SK-N-SH (cell line): ENCODE data around the gene TYK2. TPM values are rescaled to one million over a fixed set of nuclear protein-coding genes. Genes with fewer than 3 reads are reported as not detected.
"Not testable (repeated sequence)": the region's sequence is repeated elsewhere in the genome, so short reads cannot be mapped to it uniquely, and the experiment has no call there.

Experiments used
- CTCF ChIA-PET: fragments of 300-600, 350-600 bp; formaldehyde crosslinking; extraction: SDS; loops from one replicate; lab custom pipeline; 2021; lab: Yijun Ruan, JAX
- POLR2A ChIA-PET: fragments of 350-600 bp; sonication (Branson Sonifier 250); formaldehyde crosslinking; extraction: SDS; loops from one replicate; lab custom pipeline; 2020; ENCODE audit warnings: antibody characterized with exemption, inconsistent platforms; lab: Yijun Ruan, JAX
- DNase-seq: peaks from one replicate; pipeline ENCODE4 v3.0.0; 2012
- H2AFZ ChIP-seq: fragments of 200-600 bp; sonication (generic); 2 replicates; pipeline ENCODE4 v1.8.1; 2016; ENCODE audit warnings: antibody characterized with exemption, mild to moderate bottlenecking, low read depth
- H3F3A ChIP-seq: fragments of 200-600 bp; sonication (generic); replicated peaks from 2 replicates; pipeline ENCODE3; 2016; ENCODE audit warnings: antibody characterized with exemption, mild to moderate bottlenecking; ENCODE audit not compliant: insufficient read depth
- H3K27ac ChIP-seq, 2 experiments: fragments of 200-500 bp in 1 of 2; fragments of 200-600 bp in 1 of 2; sonication (Bioruptor generic) in 1 of 2; sonication (generic), shearing (Covaris generic) in 1 of 2; 2 replicates each; pipeline versions ENCODE4 v1.5.1 to v1.6.1; 2014 to 2016; ENCODE audit warnings: low read depth in 2 of 2, inconsistent platforms in 1 of 2, low read length in 1 of 2, mild to moderate bottlenecking in 1 of 2, mixed read lengths in 1 of 2
- H3K27me3 ChIP-seq: fragments of 200-600 bp; sonication (generic), shearing (Covaris generic); 2 replicates; pipeline ENCODE4 v1.6.1; 2016; ENCODE audit warnings: mixed run types; ENCODE audit not compliant: insufficient read depth
- H3K36me3 ChIP-seq, 2 experiments: fragments of 200-500 bp in 1 of 2; fragments of 200-600 bp in 1 of 2; sonication (Bioruptor generic) in 1 of 2; sonication (generic) in 1 of 2; replicated peaks in 1 of 2; 2 replicates each; pipeline versions ENCODE3 to v1.5.1; 2014 to 2016; ENCODE audit warnings: low read length in 1 of 2, mild to moderate bottlenecking in 1 of 2; ENCODE audit not compliant: insufficient read depth in 2 of 2, control insufficient read depth in 1 of 2
- H3K4me1 ChIP-seq, 2 experiments: fragments of 200-500 bp in 1 of 2; fragments of 200-600 bp in 1 of 2; sonication (Bioruptor generic) in 1 of 2; sonication (generic), shearing (Covaris generic) in 1 of 2; 2 replicates each; pipeline versions ENCODE4 v1.5.1 to v1.6.1; 2014 to 2016; ENCODE audit warnings: low read depth in 1 of 2, low read length in 1 of 2, mixed run types in 1 of 2; ENCODE audit not compliant: insufficient read depth in 2 of 2, control insufficient read depth in 1 of 2
- H3K4me2 ChIP-seq: fragments of 200-600 bp; sonication (generic), shearing (Covaris generic); 2 replicates; pipeline ENCODE4 v1.6.1; 2017; ENCODE audit warnings: mixed run types
- H3K4me3 ChIP-seq, 2 experiments: fragments of 200-500 bp in 1 of 2; fragments of 200-600 bp in 1 of 2; sonication (Bioruptor generic) in 1 of 2; sonication (generic), shearing (Covaris generic) in 1 of 2; 2 replicates each; pipeline versions ENCODE4 v1.5.1 to v1.8.1; 2014 to 2016; ENCODE audit warnings: low read depth in 2 of 2, inconsistent platforms in 1 of 2, low read length in 1 of 2, mild to moderate bottlenecking in 1 of 2, mixed read lengths in 1 of 2, moderate library complexity in 1 of 2
- H3K79me2 ChIP-seq: fragments of 200-600 bp; sonication (generic); 2 replicates; pipeline ENCODE4 v1.8.1; 2017; ENCODE audit warnings: mild to moderate bottlenecking; ENCODE audit not compliant: insufficient read depth
- H3K9ac ChIP-seq: fragments of 200-600 bp; sonication (generic); 2 replicates; pipeline ENCODE4 v1.6.1; 2017; ENCODE audit warnings: mixed run types
- H3K9me2 ChIP-seq: fragments of 200-600 bp; sonication (generic); 2 replicates; pipeline ENCODE4 v1.6.1; 2017; ENCODE audit warnings: mixed run types
- H3K9me3 ChIP-seq: fragments of 200-600 bp; sonication (generic); 2 replicates; pipeline ENCODE4 v1.6.1; 2017; ENCODE audit warnings: mixed run types, mild to moderate bottlenecking, moderate library complexity
- H4K20me1 ChIP-seq: fragments of 200-600 bp; sonication (generic); 2 replicates; pipeline ENCODE4 v1.6.1; 2017; ENCODE audit warnings: mild to moderate bottlenecking, mixed run types; ENCODE audit not compliant: insufficient read depth
- ELF1 ChIP-seq: IDR thresholded peaks from 2 replicates; pipeline ENCODE4 v1.4.0; 2012
- EP300 ChIP-seq, 2 experiments: IDR thresholded peaks; 2 replicates each; pipeline versions ENCODE4 v1.4.0 to v1.6.1; 2012; ENCODE audit warnings: borderline replicate concordance in 1 of 2, low read depth in 1 of 2, low read length in 1 of 2
- FOSL2 ChIP-seq: IDR thresholded peaks from 2 replicates; pipeline ENCODE4 v1.4.0; 2012; ENCODE audit warnings: low read depth, mild to moderate bottlenecking, moderate library complexity, borderline replicate concordance
- NFIC ChIP-seq: IDR thresholded peaks from 2 replicates; pipeline ENCODE4 v1.4.0; 2012; ENCODE audit warnings: borderline replicate concordance
- RCOR1 ChIP-seq: fragments of 150-350 bp; IDR thresholded peaks from 2 replicates; pipeline ENCODE4 v1.6.1; 2017; ENCODE audit warnings: antibody characterized with exemption, low read length
- REST ChIP-seq: IDR thresholded peaks from 2 replicates; pipeline ENCODE4 v1.6.1; 2012; ENCODE audit warnings: mild to moderate bottlenecking, low read depth, low read length, moderate library complexity
- RXRA ChIP-seq: IDR thresholded peaks from 2 replicates; pipeline ENCODE4 v1.4.0; 2012; ENCODE audit warnings: low read depth, mild to moderate bottlenecking, borderline replicate concordance
- YY1 ChIP-seq: IDR thresholded peaks from 2 replicates; pipeline ENCODE4 v1.4.0; 2012; ENCODE audit warnings: low read depth, mild to moderate bottlenecking
- WGBS: methylation state at CpG from one replicate; pipeline ENCODE4 v1.1.6; 2017; ENCODE audit warnings: low lambda C conversion rate; 5-methylcytosine and 5-hydroxymethylcytosine counted together
- polyA plus RNA-seq, 3 experiments: library from polyadenylated mRNA; depleted of rRNA; stranded (reverse); fragments of >200 nt; gene quantifications; 2 replicates each; pipeline ENCODE4 v1.2.3, GENCODE V29; 2012

The TYK2 gene
- polyA plus RNA-seq, 1 of the 3 experiments (the other 2 are of a cell fraction) = 44.6 TPM

GRCh38 chr19:10379880-10380312 lies 476 bp downstream of the TYK2 start:
- H2AFZ ChIP-seq = peak overlapping the region; percentile 80; the same call in 1 of the 2 replicates
- H4K20me1 ChIP-seq = no peaks in the 10 kb centered on the region
- no peaks in the 10 kb centered on the region for H3K9me2 ChIP-seq
- 2% methylated on average over 6 of the region's 10 CpGs for WGBS
- H3K27ac ChIP-seq = peak overlapping the region; percentile 39 to 64; a peak in 3 of 4 replicates
- H3K36me3 ChIP-seq = peaks cover 3 to 4% of the 10 kb centered on the region in 2 experiments
- no peaks in the 10 kb centered on the region for H3K27me3 ChIP-seq
- DNase-seq = no peak
- peaks cover 14% of the 10 kb centered on the region for H3K79me2 ChIP-seq
- H3K4me3 ChIP-seq = peak overlapping the region; percentile 78 to 83
- no peaks in the 10 kb centered on the region for H3F3A ChIP-seq
- peak overlapping the region; percentile 70 for H3K9ac ChIP-seq
- ChIA-PET CTCF (interaction anchor here (1.5 to 20.2 kb wide), 5 partner anchors 9 to 130 kb away, joined by 4 to 596 read pairs (median 6); partner anchors contain the start of gene ICAM1), POLR2A (interaction anchor here (0.6 to 1.6 kb wide), 7 partner anchors 9 to 121 kb away, joined by 3 to 15 read pairs (median 6); partner anchors contain the start of gene RAVER1)
- TF ChIP-seq FOSL2 = no peak
- TF ChIP-seq NFIC = no peak
- TF ChIP-seq RCOR1 = no peak
- TF ChIP-seq YY1 = no peak
- TF ChIP-seq REST = no peak
- TF ChIP-seq ELF1 = no peak
- peaks cover 0 to 9% of the 10 kb centered on the region in 2 experiments; a peak in 1 of 4 replicates for H3K4me1 ChIP-seq
- H3K9me3 ChIP-seq = no peaks in the 10 kb centered on the region
- peak overlapping the region; percentile 91 for H3K4me2 ChIP-seq

DNA sequence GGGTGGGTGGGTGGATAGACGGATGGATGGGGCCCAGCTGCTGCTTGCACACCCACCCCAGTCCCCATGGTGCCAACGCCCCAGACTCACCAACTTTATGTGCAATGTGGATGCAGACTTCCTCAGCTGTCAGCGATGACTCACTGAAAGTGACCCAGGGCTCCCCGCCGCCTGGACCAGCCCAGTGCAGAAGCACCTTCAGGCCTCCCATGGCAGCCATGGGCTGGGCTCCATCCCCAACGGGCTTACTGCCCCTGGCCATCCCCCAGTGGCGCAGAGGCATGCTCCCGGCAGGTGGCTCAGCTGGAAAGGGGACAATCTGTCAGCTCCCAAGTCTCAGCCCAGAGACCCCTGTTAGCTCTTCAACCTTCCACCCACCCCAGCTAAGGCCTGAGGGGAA lies 2.2 kb downstream of the TYK2 start:
- no peak overlapping the region for H3K4me2 ChIP-seq
- WGBS = 100% methylated on average over 1 of the region's 8 CpGs
- no peaks in the 10 kb centered on the region for H4K20me1 ChIP-seq
- peaks cover 0 to 9% of the 10 kb centered on the region in 2 experiments; a peak in 1 of 4 replicates for H3K4me1 ChIP-seq
- no peaks in the 10 kb centered on the region for H3K9me3 ChIP-seq
- POLR2A ChIA-PET = no interaction called here
- TF ChIP-seq RXRA = no peak
- TF ChIP-seq EP300 (IDR thresholded peaks at IDR 0.05; ENCODE audit: borderline replicate concordance in 1 of 2, low read depth in 1 of 2, low read length in 1 of 2) = no peak
- H2AFZ ChIP-seq = no peak overlapping the region
- CTCF ChIA-PET = interaction anchor here (0.8 to 20.2 kb wide), 4 partner anchors 10 to 114 kb away, joined by 3 to 596 read pairs (median 4); partner anchors contain the start of genes CDC37 and ICAM1
- no peaks in the 10 kb centered on the region for H3F3A ChIP-seq
- H3K27ac ChIP-seq = no peak overlapping the region
- peaks cover 14% of the 10 kb centered on the region for H3K79me2 ChIP-seq
- no peaks in the 10 kb centered on the region for H3K27me3 ChIP-seq
- no peaks in the 10 kb centered on the region for H3K9me2 ChIP-seq
- H3K9ac ChIP-seq = no peak overlapping the region
- no peak for DNase-seq
- H3K4me3 ChIP-seq = no peak overlapping the region
- H3K36me3 ChIP-seq = peaks cover 3 to 4% of the 10 kb centered on the region in 2 experiments

GRCh38 chr19:10377140-10377640 lies 3.2 kb downstream of the TYK2 start:
- H3K9me2 ChIP-seq, H3K27ac ChIP-seq, H3K9me3 ChIP-seq, POLR2A ChIA-PET, H3K9ac ChIP-seq, H3K27me3 ChIP-seq, H3K4me3 ChIP-seq, DNase-seq, H4K20me1 ChIP-seq, H3K4me1 ChIP-seq, H3K4me2 ChIP-seq, H2AFZ ChIP-seq, H3F3A ChIP-seq, H3K36me3 ChIP-seq: not testable (repeated sequence)
- peaks cover 14% of the 10 kb centered on the region for H3K79me2 ChIP-seq
- CTCF ChIA-PET = interaction anchor here (1.5 to 20.2 kb wide), 2 partner anchors 13 to 113 kb away, joined by 3 to 596 read pairs; partner anchors contain the start of gene ICAM1
- 91% methylated on average over 2 of the region's 2 CpGs for WGBS
